ENCODE measurements around the gene CDH1.

DNA sequence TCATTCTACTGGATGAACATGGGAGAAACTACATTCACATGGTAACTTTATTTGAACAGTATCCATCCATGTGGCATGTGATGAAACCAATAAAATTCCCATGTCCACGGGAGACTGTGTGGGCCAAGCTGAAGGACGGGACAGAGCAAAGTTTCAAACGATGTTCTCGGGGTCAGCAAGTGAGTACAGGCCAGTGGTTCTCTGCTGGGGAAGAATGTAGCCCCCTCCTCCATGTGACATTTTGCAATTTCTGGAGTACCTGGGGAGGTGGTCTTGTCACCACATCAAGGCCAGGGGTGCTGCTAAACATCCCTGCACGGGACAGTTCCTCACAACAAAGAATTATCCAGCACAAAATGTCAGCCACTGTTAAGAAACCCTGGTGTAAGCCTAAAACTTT, 98.9 kb downstream of the CDH1 start:
- TF ChIP-seq POLR2A (IDR thresholded peaks at IDR 0.05; ENCODE audit: low read length) (no peak), GATA1 (IDR thresholded peaks at IDR 0.05; ENCODE audit: low read depth, low read length) (no peak)

Data from erythroblast (primary cell).